ENCODE measurements around the gene APOBEC2. TPM values are rescaled to one million over a fixed set of nuclear protein-coding genes. Genes with fewer than 3 reads are reported as not detected.
"Not testable (repeated sequence)": the region's sequence is repeated elsewhere in the genome, so short reads cannot be mapped to it uniquely, and the experiment has no call there.

APOBEC2 gene
- total RNA-seq, 1 donor from 2014 or later: not detected

GRCh38 chr6:41013466-41014153 is 39.4 kb upstream of the APOBEC2 start:
- Mint-ChIP-seq H3K4me3 (no peak overlapping the region), H3K36me3 (ENCODE audit: low read depth) (no peaks in the 10 kb centered on the region), H3K9me3 (peaks cover 4% of the 10 kb centered on the region), H3K27me3 (peaks cover 6% of the 10 kb centered on the region), H3K27ac (no peak overlapping the region), H3K4me1 (no peaks in the 10 kb centered on the region)
- DNase-seq: no peak
- ChIA-PET CTCF (interaction anchor here (0.7 to 4.7 kb wide), 2 partner anchors 14 to 598 kb away, joined by 4 to 16 read pairs; no protein-coding TSS in a partner anchor), POLR2A (no interaction called here)
- no peak for ATAC-seq (ENCODE audit: low read depth)
- no peak for TF ChIP-seq CTCF (IDR thresholded peaks at IDR 0.05)
- intact Hi-C loops (cut with micrococcal nuclease): no loop called here

- Mint-ChIP-seq H3K27ac (no peak overlapping the region), H3K4me3 (no peak overlapping the region), H3K4me1 (no peaks in the 10 kb centered on the region), H3K9me3 (peaks cover 4% of the 10 kb centered on the region), H3K27me3 (peaks cover 6% of the 10 kb centered on the region), H3K36me3 (ENCODE audit: low read depth) (no peaks in the 10 kb centered on the region)
- ATAC-seq (ENCODE audit: low read depth) (no peak), DNase-seq (no peak)
- POLR2A ChIA-PET: no interaction called here
- CTCF ChIA-PET: interaction anchor here (4.7 kb wide), 1 partner anchor 13 kb away, joined by 16 read pairs; no protein-coding TSS in a partner anchor
- intact Hi-C loops (cut with micrococcal nuclease): no loop called here
- no peak for TF ChIP-seq CTCF (IDR thresholded peaks at IDR 0.05)
These were observed 38.2 kb upstream of the APOBEC2 start for GRCh38 chr6:41014780-41015179.

GRCh38 chr6:41015860-41016259 is 37.1 kb upstream of the APOBEC2 start:
- intact Hi-C loops (cut with micrococcal nuclease); H3K9me3 Mint-ChIP-seq; ATAC-seq (ENCODE audit: low read depth); H3K4me3 Mint-ChIP-seq; H3K27me3 Mint-ChIP-seq; H3K36me3 Mint-ChIP-seq (ENCODE audit: low read depth); POLR2A ChIA-PET; H3K27ac Mint-ChIP-seq; DNase-seq; H3K4me1 Mint-ChIP-seq: not testable (repeated sequence)
- CTCF ChIA-PET: interaction anchor here (4.7 kb wide), 1 partner anchor 12 kb away, joined by 16 read pairs; no protein-coding TSS in a partner anchor

GRCh38 chr6:41017663-41018062 is 35.3 kb upstream of the APOBEC2 start:
- no peak for TF ChIP-seq CTCF (IDR thresholded peaks at IDR 0.05)
- no peak for DNase-seq
- Mint-ChIP-seq H3K27ac (no peak overlapping the region), H3K36me3 (ENCODE audit: low read depth) (no peaks in the 10 kb centered on the region), H3K4me3 (no peak overlapping the region), H3K9me3 (peaks cover 4% of the 10 kb centered on the region), H3K4me1 (no peaks in the 10 kb centered on the region), H3K27me3 (peaks cover 4% of the 10 kb centered on the region)
- intact Hi-C loops (cut with micrococcal nuclease): no loop called here
- ChIA-PET CTCF (interaction anchor here (1.1 kb wide), 1 partner anchor 9 kb away, joined by 3 read pairs; no protein-coding TSS in a partner anchor), POLR2A (no interaction called here)
- no peak for ATAC-seq (ENCODE audit: low read depth)

GRCh38 chr6:41021832-41022231 is 31.2 kb upstream of the APOBEC2 start:
- no peak overlapping the region for H3K27ac Mint-ChIP-seq
- CTCF ChIA-PET: no interaction called here

More at GRCh38 chr6:41021832-41022231, 31.2 kb upstream of the APOBEC2 start:
- ATAC-seq (ENCODE audit: low read depth): no peak
- intact Hi-C loops (cut with micrococcal nuclease): no loop called here
- no peak overlapping the region for H3K4me3 Mint-ChIP-seq
- no peak for DNase-seq
- TF ChIP-seq CTCF (IDR thresholded peaks at IDR 0.05): no peak
- H3K27me3 Mint-ChIP-seq: peaks cover 4% of the 10 kb centered on the region
- H3K36me3 Mint-ChIP-seq (ENCODE audit: low read depth): no peaks in the 10 kb centered on the region
- H3K4me1 Mint-ChIP-seq: no peaks in the 10 kb centered on the region
- peaks cover 4% of the 10 kb centered on the region for H3K9me3 Mint-ChIP-seq
- POLR2A ChIA-PET: no interaction called here

Measured in activated B cell treated with CpG ODN at 0.5 μM for 24 hours (primary cell).